Measurements from ENCODE around the gene TUBA4A. TPM values are rescaled to one million over a fixed set of nuclear protein-coding genes. Genes with fewer than 3 reads are reported as not detected.

Gene TUBA4A
- total and polyA plus RNA-seq, 7 donors, result 47.1 to 109 (median 74.4) TPM

- intact Hi-C loops (cut with DNase I), result loop anchor here (5.0 to 10.0 kb wide), 3 partner anchors 122 to 246 kb away; partner anchors contain the start of genes CHPF, CNPPD1, RETREG2 and TMEM198
- 20 to 25% methylated on average over 15 of the region's 15 CpGs for WGBS, 2 donors
- TF ChIP-seq POLR2A (IDR thresholded peaks at IDR 0.05) (no peak), POLR2AphosphoS5 (IDR thresholded peaks at IDR 0.05) (no peak), EP300 (IDR thresholded peaks at IDR 0.05) (no peak), CTCF (IDR thresholded peaks at IDR 0.05) (peak; percentile 89 to 98 (median 96))
- Histone ChIP-seq H3K27ac (no peak overlapping the region), H3K27me3 (peaks cover 0 to 21% (median 6%) of the 10 kb centered on the region in 3 donors), H3K36me3 (no peaks in the 10 kb centered on the region), H3K4me1 (peaks cover 0 to 14% (median 12%) of the 10 kb centered on the region in 4 donors), H3K9me3 (no peaks in the 10 kb centered on the region), H3K4me3 (no peak overlapping the region)
- DNase-seq, result peak; percentile 91
Observed at GRCh38 chr2:219298759-219299371, 45.1 kb upstream of the TUBA4A start.

GRCh38 chr2:219297766-219298456 lies 44.2 kb upstream of the TUBA4A start:
- WGBS, 2 donors, result 79 to 86% methylated on average over 14 of the region's 14 CpGs
- Histone ChIP-seq H3K4me1 (peaks cover 0 to 16% (median 13%) of the 10 kb centered on the region in 4 donors), H3K36me3 (no peaks in the 10 kb centered on the region), H3K4me3 (no peak overlapping the region), H3K27ac (no peak overlapping the region), H3K27me3 (peaks cover 0 to 18% (median 6%) of the 10 kb centered on the region in 3 donors), H3K9me3 (no peaks in the 10 kb centered on the region)
- peak; percentile 61 for DNase-seq
- no peak for TF ChIP-seq EP300 (IDR thresholded peaks at IDR 0.05)
- no peak for TF ChIP-seq POLR2AphosphoS5 (IDR thresholded peaks at IDR 0.05)
- TF ChIP-seq POLR2A (IDR thresholded peaks at IDR 0.05), result no peak
- no peak for TF ChIP-seq CTCF (IDR thresholded peaks at IDR 0.05)
- intact Hi-C loops (cut with DNase I), result loop anchor here (5.0 to 10.0 kb wide), 3 partner anchors 121 to 247 kb away; partner anchors contain the start of genes CHPF, CNPPD1, RETREG2 and TMEM198

GRCh38 chr2:219296631-219297391 lies 43.1 kb upstream of the TUBA4A start:
- Histone ChIP-seq H3K27ac (no peak overlapping the region), H3K4me1 (peaks cover 0 to 16% (median 13%) of the 10 kb centered on the region in 4 donors), H3K9me3 (no peaks in the 10 kb centered on the region), H3K27me3 (peaks cover 0 to 7% (median 6%) of the 10 kb centered on the region in 3 donors), H3K36me3 (no peaks in the 10 kb centered on the region), H3K4me3 (no peak overlapping the region)
- WGBS, 2 donors, result 84% methylated on average over 25 of the region's 25 CpGs
- intact Hi-C loops (cut with DNase I), result loop anchor here (5.0 to 10.0 kb wide), 3 partner anchors 120 to 248 kb away; partner anchors contain the start of genes CHPF, CNPPD1, RETREG2 and TMEM198
- DNase-seq, result peak; percentile 60
- no peak for TF ChIP-seq POLR2A (IDR thresholded peaks at IDR 0.05)

DNA sequence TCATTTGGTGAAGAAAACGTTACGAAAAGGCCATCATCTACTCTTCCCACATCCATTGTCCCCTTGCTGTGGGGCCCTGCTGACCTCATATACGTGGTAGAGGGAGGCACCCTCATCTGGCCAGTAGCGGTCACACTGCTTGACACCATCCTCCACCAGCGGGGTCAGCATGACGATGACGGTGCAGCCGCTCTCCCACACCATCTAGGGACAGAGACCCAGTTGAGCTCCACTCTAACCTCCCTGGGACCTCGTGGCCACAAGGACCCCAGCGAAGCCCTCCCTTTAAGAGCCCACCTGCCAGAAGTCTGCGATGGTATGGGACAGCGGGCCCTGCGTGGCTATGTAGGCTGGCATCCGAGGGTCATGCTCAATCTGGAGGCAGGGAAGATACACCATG lies 42.4 kb upstream of the TUBA4A start:
- TF ChIP-seq POLR2A (IDR thresholded peaks at IDR 0.05), result no peak
- no peak for TF ChIP-seq CTCF (IDR thresholded peaks at IDR 0.05)
- no peak for TF ChIP-seq EP300 (IDR thresholded peaks at IDR 0.05)
- TF ChIP-seq POLR2AphosphoS5 (IDR thresholded peaks at IDR 0.05), result no peak
- WGBS, 2 donors, result 86 to 90% methylated on average over 14 of the region's 14 CpGs
- Histone ChIP-seq H3K9me3 (no peaks in the 10 kb centered on the region), H3K4me1 (peaks cover 0 to 16% (median 13%) of the 10 kb centered on the region in 4 donors), H3K4me3 (no peak overlapping the region), H3K27me3 (peaks cover 0 to 7% (median 6%) of the 10 kb centered on the region in 3 donors), H3K27ac (no peak overlapping the region), H3K36me3 (no peaks in the 10 kb centered on the region)
- intact Hi-C loops (cut with DNase I), result loop anchor here (5.0 to 10.0 kb wide), 3 partner anchors 119 to 249 kb away; partner anchors contain the start of genes CHPF, CNPPD1, RETREG2 and TMEM198
- peak; percentile 60 for DNase-seq
